ENCODE measurements around the gene AQP2. TPM values are rescaled to one million over a fixed set of nuclear protein-coding genes. Genes with fewer than 3 reads are reported as not detected.

Gene AQP2
- total RNA-seq, 1 donor from 2014 or later = not detected

DNA sequence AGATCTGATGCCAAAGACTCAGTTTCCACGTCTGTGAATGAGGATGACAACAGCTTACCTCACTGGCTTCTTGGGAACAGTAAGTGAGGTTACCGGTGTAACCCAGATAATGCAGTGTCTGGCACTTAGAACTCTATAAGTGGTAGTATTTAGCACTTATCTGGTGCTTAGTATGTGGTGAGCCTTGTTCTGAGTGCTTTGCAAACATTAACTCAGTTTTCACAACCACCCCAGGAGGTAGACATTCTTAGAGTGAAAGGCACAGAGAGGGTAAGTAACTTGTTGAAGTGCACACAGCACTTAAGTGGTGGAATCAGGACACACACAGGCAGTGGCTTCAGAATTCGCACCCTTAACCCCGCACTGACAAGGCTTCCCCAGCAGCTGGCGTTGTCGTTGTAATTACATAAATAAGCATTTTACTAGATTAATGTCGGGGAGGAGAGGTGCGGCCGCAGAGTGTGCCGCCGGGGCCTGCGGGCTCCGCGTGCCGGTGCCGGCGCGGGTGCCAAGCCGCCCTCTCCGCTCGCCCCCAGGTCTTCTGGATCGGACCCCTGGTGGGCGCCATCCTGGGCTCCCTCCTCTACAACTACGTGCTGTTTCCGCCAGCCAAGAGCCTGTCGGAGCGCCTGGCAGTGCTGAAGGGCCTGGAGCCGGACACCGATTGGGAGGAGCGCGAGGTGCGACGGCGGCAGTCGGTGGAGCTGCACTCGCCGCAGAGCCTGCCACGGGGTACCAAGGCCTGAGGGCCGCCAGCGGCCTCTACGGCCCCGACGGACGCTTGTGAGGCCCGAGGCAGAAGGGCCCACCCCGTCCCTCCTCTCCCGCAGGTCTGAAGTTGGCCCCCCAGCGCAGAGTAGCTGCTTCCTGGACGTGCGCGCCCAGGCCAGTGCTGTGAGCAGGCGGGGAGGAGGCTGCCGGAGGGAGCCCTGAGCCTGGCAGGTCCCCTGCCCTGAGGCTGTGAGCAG is 4.6 kb downstream of the AQP2 start:
- Histone ChIP-seq H3K36me3 (no peaks in the 10 kb centered on the region), H3K27me3 (ENCODE audit: low read depth) (peaks cover 77% of the 10 kb centered on the region), H3K27ac (replicated peaks) (no peak overlapping the region), H3K9me3 (replicated peaks) (no peaks in the 10 kb centered on the region), H3K4me3 (no peak overlapping the region), H3K4me1 (peaks cover 8% of the 10 kb centered on the region)
- intact Hi-C loops (cut with micrococcal nuclease) = no loop called here
- no peak for DNase-seq
- TF ChIP-seq, protein P1, sequence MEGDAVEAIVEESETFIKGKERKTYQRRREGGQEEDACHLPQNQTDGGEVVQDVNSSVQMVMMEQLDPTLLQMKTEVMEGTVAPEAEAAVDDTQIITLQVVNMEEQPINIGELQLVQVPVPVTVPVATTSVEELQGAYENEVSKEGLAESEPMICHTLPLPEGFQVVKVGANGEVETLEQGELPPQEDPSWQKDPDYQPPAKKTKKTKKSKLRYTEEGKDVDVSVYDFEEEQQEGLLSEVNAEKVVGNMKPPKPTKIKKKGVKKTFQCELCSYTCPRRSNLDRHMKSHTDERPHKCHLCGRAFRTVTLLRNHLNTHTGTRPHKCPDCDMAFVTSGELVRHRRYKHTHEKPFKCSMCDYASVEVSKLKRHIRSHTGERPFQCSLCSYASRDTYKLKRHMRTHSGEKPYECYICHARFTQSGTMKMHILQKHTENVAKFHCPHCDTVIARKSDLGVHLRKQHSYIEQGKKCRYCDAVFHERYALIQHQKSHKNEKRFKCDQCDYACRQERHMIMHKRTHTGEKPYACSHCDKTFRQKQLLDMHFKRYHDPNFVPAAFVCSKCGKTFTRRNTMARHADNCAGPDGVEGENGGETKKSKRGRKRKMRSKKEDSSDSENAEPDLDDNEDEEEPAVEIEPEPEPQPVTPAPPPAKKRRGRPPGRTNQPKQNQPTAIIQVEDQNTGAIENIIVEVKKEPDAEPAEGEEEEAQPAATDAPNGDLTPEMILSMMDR (IDR thresholded peaks at IDR 0.05; ENCODE audit: borderline replicate concordance) = no peak

DNA sequence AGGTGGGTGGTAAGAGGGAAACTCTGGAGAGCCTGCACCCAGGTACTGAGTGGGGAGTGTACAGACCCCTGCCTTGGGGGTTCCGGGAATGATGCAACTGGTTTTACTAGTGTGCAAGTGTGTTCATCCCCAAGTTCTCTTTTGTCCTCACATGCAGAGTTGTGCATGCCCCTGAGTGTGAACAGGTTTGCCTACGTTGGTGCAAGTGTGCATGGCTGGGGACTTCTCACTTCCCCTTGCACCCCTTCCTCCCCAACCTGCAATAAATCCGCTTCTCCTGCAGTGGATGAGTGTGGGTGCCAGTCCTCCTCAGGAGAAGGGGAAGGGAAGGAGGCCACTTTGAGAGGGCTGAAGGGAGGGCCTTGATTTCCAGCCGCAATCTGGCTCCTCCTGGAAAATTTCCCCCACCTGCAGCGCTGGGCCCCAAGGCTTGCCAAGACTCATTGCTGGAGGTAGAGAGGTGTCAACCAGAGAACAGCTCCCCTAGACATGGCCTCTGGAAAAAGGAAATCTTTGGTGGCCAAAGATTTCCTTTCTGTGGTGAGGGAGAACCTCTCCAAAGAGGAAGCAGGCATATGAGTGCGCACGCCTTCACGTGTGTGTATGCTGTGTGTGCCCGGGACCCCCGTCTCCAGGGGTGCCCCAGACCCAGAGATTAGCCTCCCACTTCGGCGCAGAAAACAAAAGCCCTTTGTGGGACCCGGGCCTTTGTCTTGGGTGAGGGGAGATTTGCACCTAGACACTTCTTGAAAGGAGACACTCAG is 5.5 kb downstream of the AQP2 start:
- DNase-seq = no peak
- no peak overlapping the region for H3K27ac ChIP-seq (replicated peaks)
- TF ChIP-seq, protein P1 (IDR thresholded peaks at IDR 0.05; ENCODE audit: borderline replicate concordance) = no peak
- no peaks in the 10 kb centered on the region for H3K36me3 ChIP-seq
- peaks cover 80% of the 10 kb centered on the region for H3K27me3 ChIP-seq (ENCODE audit: low read depth)
- no peaks in the 10 kb centered on the region for H3K9me3 ChIP-seq (replicated peaks)
- peaks cover 16% of the 10 kb centered on the region for H3K4me1 ChIP-seq
- H3K4me3 ChIP-seq = no peak overlapping the region
- intact Hi-C loops (cut with micrococcal nuclease) = no loop called here

DNA sequence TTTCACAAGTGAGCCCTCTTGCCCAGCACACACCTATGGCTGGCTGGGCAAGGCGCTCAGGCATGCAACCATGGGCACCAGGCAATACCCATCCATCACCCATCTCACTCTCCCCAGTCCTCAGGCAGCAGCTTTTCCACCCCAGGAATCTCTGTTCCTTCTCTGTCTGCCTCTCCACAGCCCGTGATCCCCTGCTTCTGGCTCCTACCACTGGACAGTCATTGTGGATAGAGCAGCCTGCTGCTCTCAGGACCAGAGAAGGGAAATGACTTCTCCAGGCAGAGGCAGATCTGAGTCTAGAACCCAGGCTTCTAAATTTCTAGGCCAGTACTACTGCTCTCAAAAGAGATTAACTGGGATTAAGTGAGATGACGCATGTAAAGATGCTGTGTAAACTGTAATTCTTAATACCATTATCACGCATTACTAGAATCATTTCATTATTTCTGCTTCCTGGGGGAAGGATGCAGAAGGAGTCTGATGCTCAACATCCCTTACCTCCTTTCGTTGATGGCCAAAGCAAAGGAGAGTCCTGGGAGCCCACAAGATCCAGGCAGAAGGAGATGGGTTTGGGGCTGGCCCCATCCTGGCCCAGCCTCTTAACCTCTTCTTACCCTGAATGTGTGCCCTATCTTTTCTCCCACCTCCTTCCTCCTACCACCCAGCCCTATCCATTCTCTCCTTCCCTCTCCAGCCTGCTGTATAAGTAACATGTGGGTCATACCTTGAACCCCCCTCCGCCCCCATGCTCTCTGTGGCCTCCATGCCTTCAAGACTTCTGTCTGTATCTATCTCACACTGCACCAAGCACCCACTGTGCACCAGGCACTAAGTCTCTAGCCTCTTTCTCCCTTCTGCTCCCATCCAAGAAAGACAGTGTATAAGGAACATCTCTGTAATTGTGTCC is 6.4 kb downstream of the AQP2 start:
- Histone ChIP-seq H3K27me3 (ENCODE audit: low read depth) (peaks cover 86% of the 10 kb centered on the region), H3K4me3 (no peak overlapping the region), H3K4me1 (peaks cover 20% of the 10 kb centered on the region), H3K9me3 (replicated peaks) (no peaks in the 10 kb centered on the region), H3K36me3 (no peaks in the 10 kb centered on the region), H3K27ac (replicated peaks) (no peak overlapping the region)
- TF ChIP-seq, protein P1 (IDR thresholded peaks at IDR 0.05; ENCODE audit: borderline replicate concordance) = no peak
- no peak for DNase-seq
- intact Hi-C loops (cut with micrococcal nuclease) = no loop called here

DNA sequence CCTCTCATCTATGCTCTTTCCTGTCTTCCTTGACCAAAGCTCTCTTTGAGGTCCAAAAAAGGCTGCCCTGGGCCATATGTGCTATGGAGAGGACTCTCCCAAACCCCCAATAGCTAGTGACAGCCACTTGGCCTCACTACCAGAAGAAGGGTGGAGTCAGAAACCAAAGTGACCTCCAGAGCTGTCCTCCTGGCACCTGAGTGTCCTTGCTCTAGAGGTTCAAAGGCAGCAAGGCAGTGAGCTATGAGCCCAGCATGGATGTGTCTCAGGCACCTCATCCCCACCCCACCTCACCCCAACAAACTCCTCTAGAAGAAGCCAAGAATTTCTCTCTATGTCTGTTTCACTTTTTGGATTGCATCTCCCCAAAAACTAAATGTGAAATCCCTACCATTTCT is 7.0 kb downstream of the AQP2 start:
- H3K27me3 ChIP-seq (ENCODE audit: low read depth) = peaks cover 90% of the 10 kb centered on the region
- TF ChIP-seq, protein P1 (IDR thresholded peaks at IDR 0.05; ENCODE audit: borderline replicate concordance) = no peak
- intact Hi-C loops (cut with micrococcal nuclease) = no loop called here

More for the DNA sequence above, 7.0 kb downstream of the AQP2 start:
- no peak overlapping the region for H3K4me3 ChIP-seq
- no peak overlapping the region for H3K27ac ChIP-seq (replicated peaks)
- no peaks in the 10 kb centered on the region for H3K36me3 ChIP-seq
- peaks cover 22% of the 10 kb centered on the region for H3K4me1 ChIP-seq
- no peak for DNase-seq
- no peaks in the 10 kb centered on the region for H3K9me3 ChIP-seq (replicated peaks)
